SK-N-MC (cell line): ENCODE results near the gene OR7C1.

Source experiments
- DNase-seq: peaks from one replicate; pipeline ENCODE4 v3.0.0-alpha.2; 2011; ENCODE audit warnings: low read depth, low spot score
- H3K27ac ChIP-seq: fragments of 200-600 bp; sonication (generic); 2 replicates; pipeline ENCODE4 v1.5.1; 2016; ENCODE audit warnings: mixed run types
- H3K36me3 ChIP-seq: fragments of 200-600 bp; sonication (generic); 2 replicates; pipeline ENCODE4 v1.6.1; 2017; ENCODE audit warnings: antibody characterized with exemption, low read length, mixed read lengths; ENCODE audit not compliant: insufficient read depth
- H3K4me3 ChIP-seq: fragments of 200-600 bp; sonication (generic); 2 replicates; pipeline ENCODE4 v1.5.1; 2016
- H3K9ac ChIP-seq: fragments of 200-600 bp; sonication (generic); 2 replicates; pipeline ENCODE4 v1.8.0; 2017; ENCODE audit warnings: mixed run types, mixed read lengths; ENCODE audit not compliant: insufficient read length
- H3K9me3 ChIP-seq: fragments of 200-600 bp; sonication (generic); 2 replicates; pipeline ENCODE4 v1.6.1; 2017; ENCODE audit warnings: low read depth, mild to moderate bottlenecking, antibody characterized with exemption, low read length, moderate library complexity, mixed read lengths
- EZH2 ChIP-seq: fragments of 200-600 bp; sonication (generic); IDR thresholded peaks from one replicate; pipeline ENCODE4 v1.6.1; 2017; ENCODE audit warnings: antibody characterized with exemption
- FOXP2 ChIP-seq: optimal IDR thresholded peaks from 2 replicates; pipeline ENCODE3; 2011; ENCODE audit warnings: mild to moderate bottlenecking, moderate library complexity; ENCODE audit not compliant: insufficient read depth; ENCODE audit errors: extremely low read length, control extremely low read depth
- POLR2AphosphoS5 ChIP-seq: IDR thresholded peaks from 2 replicates; pipeline ENCODE4 v1.6.1; 2012; ENCODE audit warnings: mild to moderate bottlenecking, low read depth, low read length, borderline replicate concordance

OR7C1 gene

DNA sequence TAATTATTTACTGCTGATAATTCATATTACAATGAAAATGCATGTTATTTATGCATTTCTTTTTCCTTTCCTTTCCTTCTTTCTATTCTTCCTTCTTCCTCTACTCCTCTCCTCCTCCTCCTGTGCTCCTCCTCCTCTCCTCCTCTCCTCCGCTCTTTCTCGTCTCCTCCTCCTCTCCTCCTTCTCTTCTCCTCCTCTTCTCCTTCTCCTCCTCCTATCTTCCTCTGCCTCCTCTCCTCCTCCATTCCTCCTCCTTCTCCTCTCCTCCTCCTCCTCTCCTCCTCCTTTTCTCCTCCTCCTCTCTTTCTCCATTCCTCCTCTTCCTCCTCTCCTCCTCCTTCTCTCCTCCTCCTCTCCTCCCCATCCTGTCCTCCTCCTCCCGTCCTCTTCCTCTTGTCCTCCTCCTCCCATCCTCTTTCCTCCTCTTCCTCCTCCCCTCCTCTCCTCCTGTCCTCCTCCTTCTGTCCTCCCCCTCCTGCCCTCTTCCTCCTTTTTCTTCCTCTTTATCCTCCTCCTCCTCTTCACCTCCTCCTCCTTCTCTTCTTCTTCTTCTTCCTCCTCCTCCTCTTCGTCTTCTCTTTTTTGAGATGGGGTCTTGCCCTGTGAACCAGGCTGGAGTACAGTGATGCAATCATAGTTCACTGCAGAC is 71.4 kb downstream of the OR7C1 start:
- Histone ChIP-seq H3K4me3 (no peak overlapping the region), H3K36me3 (no peaks in the 10 kb centered on the region; the same call in 1 of the 2 replicates), H3K27ac (no peak overlapping the region), H3K9ac (no peak overlapping the region), H3K9me3 (no peaks in the 10 kb centered on the region)
- TF ChIP-seq POLR2AphosphoS5 (no peak), FOXP2 (no peak), EZH2 (no peak)
- DNase-seq, result no peak

- Histone ChIP-seq H3K4me3 (no peak overlapping the region), H3K27ac (no peak overlapping the region), H3K9me3 (no peaks in the 10 kb centered on the region), H3K9ac (no peak overlapping the region), H3K36me3 (no peaks in the 10 kb centered on the region; the same call in 1 of the 2 replicates)
- no peak for DNase-seq
- TF ChIP-seq POLR2AphosphoS5 (no peak), FOXP2 (no peak), EZH2 (no peak)
These were observed 72.9 kb downstream of the OR7C1 start for GRCh38 chr19:14762111-14762510.

DNA sequence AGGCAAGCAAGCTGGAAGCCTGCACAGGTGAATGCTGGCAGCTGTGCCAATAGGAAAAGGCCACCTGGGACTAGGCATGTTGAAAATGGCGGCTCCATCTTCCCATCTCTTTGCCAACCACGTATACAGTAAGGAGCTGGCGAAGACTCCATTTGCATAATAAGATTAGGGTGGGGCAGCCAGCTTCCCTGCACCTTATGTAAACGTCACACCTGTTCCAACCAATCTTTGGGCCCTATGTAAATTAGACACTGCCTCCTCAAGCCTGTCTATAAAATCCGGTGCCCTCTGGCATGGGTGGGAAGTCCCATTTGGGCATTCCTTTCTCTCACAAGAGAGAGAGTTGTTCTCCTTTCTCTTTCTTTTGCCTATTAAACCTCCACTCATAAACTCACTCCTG is 73.4 kb downstream of the OR7C1 start:
- H3K4me3 ChIP-seq, result no peak overlapping the region
- no peak overlapping the region for H3K27ac ChIP-seq
- H3K9me3 ChIP-seq, result no peaks in the 10 kb centered on the region
- H3K36me3 ChIP-seq, result no peaks in the 10 kb centered on the region; the same call in 1 of the 2 replicates
- no peak for DNase-seq
- TF ChIP-seq POLR2AphosphoS5, result no peak
- TF ChIP-seq EZH2, result no peak
- no peak for TF ChIP-seq FOXP2
- H3K9ac ChIP-seq, result no peak overlapping the region

GRCh38 chr19:14758816-14759215 is 76.2 kb downstream of the OR7C1 start:
- Histone ChIP-seq H3K27ac (no peak overlapping the region), H3K36me3 (no peaks in the 10 kb centered on the region; the same call in 1 of the 2 replicates), H3K9ac (no peak overlapping the region), H3K4me3 (peak overlapping the region; percentile 2), H3K9me3 (no peaks in the 10 kb centered on the region)
- TF ChIP-seq POLR2AphosphoS5 (no peak), FOXP2 (no peak), EZH2 (no peak)
- no peak for DNase-seq

- no peak for DNase-seq
- Histone ChIP-seq H3K9me3 (no peaks in the 10 kb centered on the region), H3K36me3 (peaks cover 4% of the 10 kb centered on the region; the same call in 1 of the 2 replicates), H3K27ac (no peak overlapping the region), H3K4me3 (no peak overlapping the region), H3K9ac (no peak overlapping the region)
- TF ChIP-seq POLR2AphosphoS5, result no peak
- TF ChIP-seq FOXP2, result no peak
- no peak for TF ChIP-seq EZH2
These were observed 86.4 kb downstream of the OR7C1 start for GRCh38 chr19:14748601-14749000.
